ENCODE measurements around the gene PCDHGA6. TPM values are rescaled to one million over a fixed set of nuclear protein-coding genes. Genes with fewer than 3 reads are reported as not detected.
A peak's percentile ranks its signal among the peaks of the same experiment; 100 is the strongest.
"Not testable (repeated sequence)": the region's sequence is repeated elsewhere in the genome, so short reads cannot be mapped to it uniquely, and the experiment has no call there.

Gene PCDHGA6
- polyA plus RNA-seq, 1 of the 3 experiments (the other 2 are of a cell fraction) = 1.4 TPM

DNA sequence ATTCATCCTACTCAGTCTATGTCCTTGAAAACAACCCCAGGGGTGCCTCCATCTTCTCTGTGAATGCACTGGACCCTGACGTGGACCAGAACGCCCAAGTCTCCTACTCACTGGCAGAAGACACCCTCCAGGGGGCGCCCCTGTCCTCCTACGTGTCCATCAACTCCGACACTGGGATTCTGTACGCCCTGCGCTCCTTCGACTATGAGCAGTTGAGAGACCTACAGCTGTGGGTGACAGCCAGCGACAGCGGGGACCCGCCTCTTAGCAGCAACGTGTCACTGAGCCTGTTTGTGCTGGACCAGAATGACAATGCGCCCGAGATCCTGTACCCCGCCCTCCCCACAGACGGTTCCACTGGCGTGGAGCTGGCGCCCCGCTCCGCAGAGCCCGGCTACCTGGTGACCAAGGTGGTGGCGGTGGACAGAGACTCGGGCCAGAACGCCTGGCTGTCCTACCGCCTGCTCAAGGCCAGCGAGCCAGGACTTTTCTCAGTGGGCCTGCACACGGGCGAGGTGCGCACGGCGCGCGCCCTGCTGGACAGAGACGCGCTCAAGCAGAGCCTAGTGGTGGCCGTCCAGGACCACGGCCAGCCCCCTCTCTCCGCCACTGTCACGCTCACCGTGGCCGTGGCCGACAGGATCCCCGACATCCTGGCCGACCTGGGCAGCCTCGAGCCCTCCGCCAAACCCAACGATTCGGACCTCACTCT lies 1.9 kb downstream of the PCDHGA6 start:
- H2AFZ ChIP-seq (ENCODE audit: low read depth); POLR2A ChIA-PET; H3K27me3 ChIP-seq (ENCODE audit: insufficient read depth): not testable (repeated sequence)

GRCh38 chr5:141382469-141383294 lies 9.0 kb downstream of the PCDHGA6 start, which contains the start of gene PCDHGA7:
TSS of gene PCDHGA7 (plus strand) at chr5:141382742. CDS start at chr5:141382900, 158 bp downstream.
- peak; percentile 70 for DNase-seq
- peak within 1 kb of the TSS; percentile 58 for H3K4me2 ChIP-seq
- peak within 1 kb of the TSS; percentile 55 to 83 for H3K27ac ChIP-seq (ENCODE audit: low read depth in 2 of 2, low read length in 1 of 2)
- H4K20me1 ChIP-seq (ENCODE audit: insufficient read depth) = no peaks in the 10 kb centered on the region
- no peaks in the 10 kb centered on the region for H3K9me3 ChIP-seq
- H3K4me3 ChIP-seq (ENCODE audit: low read depth in 2 of 2, low read length in 1 of 2) = peak within 1 kb of the TSS; percentile 53 to 62
- peaks cover 0 to 4% of the 10 kb centered on the region in 2 experiments for H3K36me3 ChIP-seq (replicated peaks in 1 of 2; ENCODE audit: control insufficient read depth in 1 of 2, insufficient read depth in 2 of 2, low read length in 1 of 2)
- 0 out of 2 replicates have a peak, but pooled peaks cover 5% of the 10 kb centered on the region for H3K79me2 ChIP-seq (ENCODE audit: insufficient read depth)
- CTCF ChIA-PET = interaction anchor here (1.0 to 2.2 kb wide), 14 partner anchors 11 to 261 kb away, joined by 3 to 16 read pairs (median 4); partner anchors contain the start of genes PCDHB14 and PCDHB4
- peak within 1 kb of the TSS; percentile 76 for H2AFZ ChIP-seq (ENCODE audit: low read depth)
- H3K27me3 ChIP-seq (ENCODE audit: insufficient read depth) = no peaks in the 10 kb centered on the region
- WGBS (ENCODE audit: low lambda C conversion rate) = 30% methylated on average over 36 of the region's 37 CpGs
- no peaks in the 10 kb centered on the region for H3K9me2 ChIP-seq
- no peaks in the 10 kb centered on the region; a peak in 1 of 4 replicates for H3K4me1 ChIP-seq (ENCODE audit: control insufficient read depth in 1 of 2, insufficient read depth in 2 of 2, low read depth in 1 of 2, low read length in 1 of 2)
- no peaks in the 10 kb centered on the region for H3F3A ChIP-seq (replicated peaks; ENCODE audit: insufficient read depth)
- POLR2A ChIA-PET = interaction anchor here (1.2 to 1.5 kb wide), 3 partner anchors 62 to 178 kb away, joined by 3 to 6 read pairs (median 4); partner anchors contain the start of gene TAF7
- H3K9ac ChIP-seq = peak within 1 kb of the TSS; percentile 74
- no peak for TF ChIP-seq SIN3A (IDR thresholded peaks at IDR 0.05; ENCODE audit: borderline replicate concordance, low read depth, low read length)
- TF ChIP-seq RFX5 (IDR thresholded peaks at IDR 0.05; ENCODE audit: low read length) = no peak
- TF ChIP-seq CHD2 (IDR thresholded peaks at IDR 0.05; ENCODE audit: low read length, partially characterized antibody) = no peak
- TF ChIP-seq, protein P1, sequence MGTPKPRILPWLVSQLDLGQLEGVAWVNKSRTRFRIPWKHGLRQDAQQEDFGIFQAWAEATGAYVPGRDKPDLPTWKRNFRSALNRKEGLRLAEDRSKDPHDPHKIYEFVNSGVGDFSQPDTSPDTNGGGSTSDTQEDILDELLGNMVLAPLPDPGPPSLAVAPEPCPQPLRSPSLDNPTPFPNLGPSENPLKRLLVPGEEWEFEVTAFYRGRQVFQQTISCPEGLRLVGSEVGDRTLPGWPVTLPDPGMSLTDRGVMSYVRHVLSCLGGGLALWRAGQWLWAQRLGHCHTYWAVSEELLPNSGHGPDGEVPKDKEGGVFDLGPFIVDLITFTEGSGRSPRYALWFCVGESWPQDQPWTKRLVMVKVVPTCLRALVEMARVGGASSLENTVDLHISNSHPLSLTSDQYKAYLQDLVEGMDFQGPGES (IDR thresholded peaks at IDR 0.05; ENCODE audit: low read depth, low read length) = no peak
- no peak for TF ChIP-seq TAF1 (IDR thresholded peaks at IDR 0.05; ENCODE audit: borderline replicate concordance, low read depth, low read length)
- TF ChIP-seq RXRA (IDR thresholded peaks at IDR 0.05; ENCODE audit: borderline replicate concordance, low read depth) = no peak
- TF ChIP-seq, protein P2, sequence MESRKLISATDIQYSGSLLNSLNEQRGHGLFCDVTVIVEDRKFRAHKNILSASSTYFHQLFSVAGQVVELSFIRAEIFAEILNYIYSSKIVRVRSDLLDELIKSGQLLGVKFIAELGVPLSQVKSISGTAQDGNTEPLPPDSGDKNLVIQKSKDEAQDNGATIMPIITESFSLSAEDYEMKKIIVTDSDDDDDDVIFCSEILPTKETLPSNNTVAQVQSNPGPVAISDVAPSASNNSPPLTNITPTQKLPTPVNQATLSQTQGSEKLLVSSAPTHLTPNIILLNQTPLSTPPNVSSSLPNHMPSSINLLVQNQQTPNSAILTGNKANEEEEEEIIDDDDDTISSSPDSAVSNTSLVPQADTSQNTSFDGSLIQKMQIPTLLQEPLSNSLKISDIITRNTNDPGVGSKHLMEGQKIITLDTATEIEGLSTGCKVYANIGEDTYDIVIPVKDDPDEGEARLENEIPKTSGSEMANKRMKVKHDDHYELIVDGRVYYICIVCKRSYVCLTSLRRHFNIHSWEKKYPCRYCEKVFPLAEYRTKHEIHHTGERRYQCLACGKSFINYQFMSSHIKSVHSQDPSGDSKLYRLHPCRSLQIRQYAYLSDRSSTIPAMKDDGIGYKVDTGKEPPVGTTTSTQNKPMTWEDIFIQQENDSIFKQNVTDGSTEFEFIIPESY (IDR thresholded peaks at IDR 0.05; ENCODE audit: borderline replicate concordance, low read depth) = no peak
- TF ChIP-seq TEAD4 (IDR thresholded peaks at IDR 0.05; ENCODE audit: borderline replicate concordance, insufficient read depth) = no peak
- peak; percentile 83 for TF ChIP-seq RAD21 (IDR thresholded peaks at IDR 0.05; ENCODE audit: low read length)
- no peak for TF ChIP-seq GABPA (IDR thresholded peaks at IDR 0.05; ENCODE audit: low read depth)
- no peak for TF ChIP-seq NRF1 (IDR thresholded peaks at IDR 0.05; ENCODE audit: low read depth, low read length)
- peak; percentile 65 for TF ChIP-seq CTCF (IDR thresholded peaks at IDR 0.05)
- TF ChIP-seq TCF12 (IDR thresholded peaks at IDR 0.05) = no peak

More for the DNA sequence above, 1.9 kb downstream of the PCDHGA6 start:
- H3F3A ChIP-seq (replicated peaks; ENCODE audit: insufficient read depth); H3K4me2 ChIP-seq; H3K79me2 ChIP-seq (ENCODE audit: insufficient read depth); H3K4me1 ChIP-seq (ENCODE audit: control insufficient read depth in 1 of 2, insufficient read depth in 2 of 2, low read depth in 1 of 2, low read length in 1 of 2); H3K9me2 ChIP-seq; H4K20me1 ChIP-seq (ENCODE audit: insufficient read depth); H3K4me3 ChIP-seq (ENCODE audit: low read depth in 2 of 2, low read length in 1 of 2); H3K9ac ChIP-seq; DNase-seq; H3K9me3 ChIP-seq; H3K27ac ChIP-seq (ENCODE audit: low read depth in 2 of 2, low read length in 1 of 2): not testable (repeated sequence)
- WGBS (ENCODE audit: low lambda C conversion rate) = 72% methylated on average over 9 of the region's 48 CpGs
- TF ChIP-seq CTCF (IDR thresholded peaks at IDR 0.05) = 0 out of 2 replicates have a peak, but pooled peaks have one; percentile 7
- CTCF ChIA-PET = interaction anchor here (1.5 to 1.8 kb wide), 3 partner anchors 152 to 192 kb away, joined by 3 to 8 read pairs (median 6); partner anchors contain the start of gene PCDHB14
- peaks cover 0 to 14% of the 10 kb centered on the region in 2 experiments for H3K36me3 ChIP-seq (replicated peaks in 1 of 2; ENCODE audit: control insufficient read depth in 1 of 2, insufficient read depth in 2 of 2, low read length in 1 of 2)
